A549 (cell line): ENCODE measurements around the gene AR.
"Not testable (repeated sequence)": the region's sequence is repeated elsewhere in the genome, so short reads cannot be mapped to it uniquely, and the experiment has no call there.

ENCODE experiments used
- BHLHE40 ChIP-seq: IDR thresholded peaks from 2 replicates; pipeline ENCODE4 v1.6.1; 2012; ENCODE audit warnings: low read depth, low read length, inconsistent platforms
- CEBPB ChIP-seq, 2 experiments: fragments of >200 bp in 1 of 2; sonication (Bioruptor Twin) in 1 of 2; formaldehyde crosslinking in 1 of 2; IDR thresholded peaks; 2 replicates each; pipeline ENCODE4 v1.6.1; 2012 to 2016
- CHD2 ChIP-seq: fragments of 150-350 bp; IDR thresholded peaks from 2 replicates; pipeline ENCODE4 v1.6.1; 2014; ENCODE audit warnings: low read length; ENCODE audit not compliant: partially characterized antibody
- MAFK ChIP-seq: fragments of 450-650 bp; IDR thresholded peaks from 2 replicates; pipeline ENCODE4 v1.6.1; 2014; ENCODE audit not compliant: partially characterized antibody
- MYC ChIP-seq: IDR thresholded peaks from 2 replicates; pipeline ENCODE4 v1.6.1; 2012; ENCODE audit warnings: mild to moderate bottlenecking, inconsistent platforms, low read length, improper control_type of control experiment, borderline replicate concordance
- POLR2A ChIP-seq: IDR thresholded peaks from 2 replicates; pipeline ENCODE4 v1.6.1; 2012; ENCODE audit warnings: mild to moderate bottlenecking, low read length
- RAD21 ChIP-seq, 2 experiments: fragments of >200 bp in 1 of 2; sonication (Bioruptor Twin) in 1 of 2; formaldehyde crosslinking in 1 of 2; IDR thresholded peaks in 1 of 2; conservative IDR thresholded peaks in 1 of 2; 2 replicates in 1 of 2; 3 replicates in 1 of 2; pipeline ENCODE4 v1.6.1; 2012 to 2018; ENCODE audit warnings: inconsistent platforms in 1 of 2
- RCOR1 ChIP-seq: fragments of 150-350 bp; IDR thresholded peaks from 2 replicates; pipeline ENCODE4 v1.6.1; 2014; ENCODE audit warnings: antibody characterized with exemption, low read length, low read depth
- ZFP36 ChIP-seq: fragments of 450-650 bp; IDR thresholded peaks from 2 replicates; pipeline ENCODE4 v1.6.1; 2014; ENCODE audit warnings: borderline replicate concordance; ENCODE audit not compliant: partially characterized antibody
- TF ChIP-seq, protein P1 (sequence below): fragments of >200 bp; sonication (Bioruptor Twin); formaldehyde crosslinking; IDR thresholded peaks from 3 replicates; pipeline ENCODE4 v1.5.1; 2016
- TF ChIP-seq, protein P2 (sequence below): fragments of 200-600 bp; sonication (generic); IDR thresholded peaks from 2 replicates; pipeline ENCODE4 v1.6.1; 2016; ENCODE audit warnings: antibody characterized with exemption, mild to moderate bottlenecking, moderate library complexity
- TF ChIP-seq, protein P3 (sequence below): IDR thresholded peaks from 2 replicates; pipeline ENCODE4 v1.6.1; 2012; ENCODE audit warnings: low read depth, borderline replicate concordance

DNA sequence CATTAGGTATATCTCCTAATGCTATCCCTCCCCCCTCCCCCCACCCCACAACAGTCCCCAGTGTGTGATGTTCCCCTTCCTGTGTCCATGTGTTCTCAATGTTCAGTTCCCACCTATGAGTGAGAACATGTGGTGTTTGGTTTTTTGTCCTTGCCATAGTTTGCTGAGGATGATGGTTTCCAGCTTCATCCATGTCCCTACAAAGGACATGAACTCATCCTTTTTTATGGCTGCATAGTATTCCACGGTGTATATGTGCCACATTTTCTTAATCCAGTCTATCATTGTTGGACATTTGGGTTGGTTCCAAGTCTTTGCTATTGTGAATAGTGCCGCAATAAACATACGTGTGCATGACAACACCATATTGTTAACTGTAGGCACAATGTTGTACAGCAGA is 93.5 kb downstream of the AR start:
- TF ChIP-seq RAD21 (conservative IDR thresholded peaks at IDR 0.05 in 1 of 2, IDR thresholded peaks at IDR 0.05 in 1 of 2); POLR2A; ZFP36; CEBPB (IDR thresholded peaks at IDR 0.05); RCOR1; MYC; MAFK; BHLHE40; CHD2: not testable (repeated sequence)
- TF ChIP-seq, protein P1, sequence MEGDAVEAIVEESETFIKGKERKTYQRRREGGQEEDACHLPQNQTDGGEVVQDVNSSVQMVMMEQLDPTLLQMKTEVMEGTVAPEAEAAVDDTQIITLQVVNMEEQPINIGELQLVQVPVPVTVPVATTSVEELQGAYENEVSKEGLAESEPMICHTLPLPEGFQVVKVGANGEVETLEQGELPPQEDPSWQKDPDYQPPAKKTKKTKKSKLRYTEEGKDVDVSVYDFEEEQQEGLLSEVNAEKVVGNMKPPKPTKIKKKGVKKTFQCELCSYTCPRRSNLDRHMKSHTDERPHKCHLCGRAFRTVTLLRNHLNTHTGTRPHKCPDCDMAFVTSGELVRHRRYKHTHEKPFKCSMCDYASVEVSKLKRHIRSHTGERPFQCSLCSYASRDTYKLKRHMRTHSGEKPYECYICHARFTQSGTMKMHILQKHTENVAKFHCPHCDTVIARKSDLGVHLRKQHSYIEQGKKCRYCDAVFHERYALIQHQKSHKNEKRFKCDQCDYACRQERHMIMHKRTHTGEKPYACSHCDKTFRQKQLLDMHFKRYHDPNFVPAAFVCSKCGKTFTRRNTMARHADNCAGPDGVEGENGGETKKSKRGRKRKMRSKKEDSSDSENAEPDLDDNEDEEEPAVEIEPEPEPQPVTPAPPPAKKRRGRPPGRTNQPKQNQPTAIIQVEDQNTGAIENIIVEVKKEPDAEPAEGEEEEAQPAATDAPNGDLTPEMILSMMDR: not testable (repeated sequence)
- TF ChIP-seq, protein P2, sequence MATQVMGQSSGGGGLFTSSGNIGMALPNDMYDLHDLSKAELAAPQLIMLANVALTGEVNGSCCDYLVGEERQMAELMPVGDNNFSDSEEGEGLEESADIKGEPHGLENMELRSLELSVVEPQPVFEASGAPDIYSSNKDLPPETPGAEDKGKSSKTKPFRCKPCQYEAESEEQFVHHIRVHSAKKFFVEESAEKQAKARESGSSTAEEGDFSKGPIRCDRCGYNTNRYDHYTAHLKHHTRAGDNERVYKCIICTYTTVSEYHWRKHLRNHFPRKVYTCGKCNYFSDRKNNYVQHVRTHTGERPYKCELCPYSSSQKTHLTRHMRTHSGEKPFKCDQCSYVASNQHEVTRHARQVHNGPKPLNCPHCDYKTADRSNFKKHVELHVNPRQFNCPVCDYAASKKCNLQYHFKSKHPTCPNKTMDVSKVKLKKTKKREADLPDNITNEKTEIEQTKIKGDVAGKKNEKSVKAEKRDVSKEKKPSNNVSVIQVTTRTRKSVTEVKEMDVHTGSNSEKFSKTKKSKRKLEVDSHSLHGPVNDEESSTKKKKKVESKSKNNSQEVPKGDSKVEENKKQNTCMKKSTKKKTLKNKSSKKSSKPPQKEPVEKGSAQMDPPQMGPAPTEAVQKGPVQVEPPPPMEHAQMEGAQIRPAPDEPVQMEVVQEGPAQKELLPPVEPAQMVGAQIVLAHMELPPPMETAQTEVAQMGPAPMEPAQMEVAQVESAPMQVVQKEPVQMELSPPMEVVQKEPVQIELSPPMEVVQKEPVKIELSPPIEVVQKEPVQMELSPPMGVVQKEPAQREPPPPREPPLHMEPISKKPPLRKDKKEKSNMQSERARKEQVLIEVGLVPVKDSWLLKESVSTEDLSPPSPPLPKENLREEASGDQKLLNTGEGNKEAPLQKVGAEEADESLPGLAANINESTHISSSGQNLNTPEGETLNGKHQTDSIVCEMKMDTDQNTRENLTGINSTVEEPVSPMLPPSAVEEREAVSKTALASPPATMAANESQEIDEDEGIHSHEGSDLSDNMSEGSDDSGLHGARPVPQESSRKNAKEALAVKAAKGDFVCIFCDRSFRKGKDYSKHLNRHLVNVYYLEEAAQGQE: not testable (repeated sequence)
- TF ChIP-seq, protein P3, sequence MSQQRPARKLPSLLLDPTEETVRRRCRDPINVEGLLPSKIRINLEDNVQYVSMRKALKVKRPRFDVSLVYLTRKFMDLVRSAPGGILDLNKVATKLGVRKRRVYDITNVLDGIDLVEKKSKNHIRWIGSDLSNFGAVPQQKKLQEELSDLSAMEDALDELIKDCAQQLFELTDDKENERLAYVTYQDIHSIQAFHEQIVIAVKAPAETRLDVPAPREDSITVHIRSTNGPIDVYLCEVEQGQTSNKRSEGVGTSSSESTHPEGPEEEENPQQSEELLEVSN: not testable (repeated sequence)
